A549 treated with CpdA at 1 μM for 4 hours (cell line): Measurements from ENCODE around the gene POLR2J2. TPM values are rescaled to one million over a fixed set of nuclear protein-coding genes. Genes with fewer than 3 reads are reported as not detected.

Experiments used
- total RNA-seq: library from RNA; stranded (reverse); fragments of 200-300 nt; extraction: Qiagen RNA extraction; gene quantifications from 5 replicates; pipeline ENCODE4 v1.2.3, GENCODE V29; 2022; ENCODE audit warnings: low read depth

Gene POLR2J2
- 0.12 to 0.87 TPM (median 0.61 TPM) in 5 replicates for total RNA-seq

DNA sequence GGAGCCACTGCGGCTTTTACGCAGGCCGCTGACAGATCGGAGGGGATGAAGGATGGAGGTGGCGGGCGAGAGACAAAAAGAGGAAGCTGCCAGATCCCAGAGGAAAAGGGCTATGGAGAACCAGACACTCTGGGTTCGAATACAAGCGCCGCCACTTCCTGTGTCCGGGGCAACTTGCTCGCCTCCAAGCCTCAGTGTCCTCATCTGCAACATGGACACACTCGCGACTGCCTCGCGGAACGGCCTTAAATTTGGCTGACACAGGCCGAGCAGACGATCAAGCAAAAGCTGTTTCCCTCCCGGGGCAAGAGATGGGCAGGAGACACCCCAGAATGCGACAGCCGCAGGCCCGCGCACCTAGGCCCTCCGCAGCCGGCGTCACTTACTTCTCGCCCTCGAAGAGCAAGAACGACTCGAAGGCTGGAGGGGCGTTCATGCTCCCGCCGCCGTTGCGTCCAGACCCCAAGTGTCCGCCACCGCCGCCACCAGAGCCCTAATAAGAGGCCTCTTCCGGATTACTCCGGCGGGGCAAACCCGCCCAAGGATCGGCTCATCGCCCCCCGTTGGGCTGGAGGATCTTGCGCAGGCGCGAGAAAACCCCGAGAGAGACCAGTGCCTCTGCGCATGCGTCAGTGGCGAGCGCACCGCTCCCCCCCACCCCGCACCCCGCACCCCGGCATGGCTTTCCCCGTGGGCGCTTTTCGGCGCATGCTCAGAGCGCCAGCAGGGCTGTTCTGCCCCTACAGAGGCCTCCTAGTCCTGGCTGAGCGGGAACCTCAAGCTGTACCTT is at the start of gene POLR2J2:
TSS of gene POLR2J2 (minus strand) at position 498 of the 790 bp plus-strand sequence. CDS start at position 436, 62 bp downstream.

GRCh38 chr7:102649924-102650323 is 21.5 kb downstream of the POLR2J2 start, which contains the start of gene SPDYE2B:
SPDYE2B (plus strand) TSS chr7:102650319; CDS start chr7:102652349, 2,030 bp downstream.

GRCh38 chr7:102642691-102643090 is 28.8 kb downstream of the POLR2J2 start, which contains the start of gene UPK3BL1:
UPK3BL1 (minus strand) TSS chr7:102642791; CDS start chr7:102642741, 50 bp downstream.

DNA sequence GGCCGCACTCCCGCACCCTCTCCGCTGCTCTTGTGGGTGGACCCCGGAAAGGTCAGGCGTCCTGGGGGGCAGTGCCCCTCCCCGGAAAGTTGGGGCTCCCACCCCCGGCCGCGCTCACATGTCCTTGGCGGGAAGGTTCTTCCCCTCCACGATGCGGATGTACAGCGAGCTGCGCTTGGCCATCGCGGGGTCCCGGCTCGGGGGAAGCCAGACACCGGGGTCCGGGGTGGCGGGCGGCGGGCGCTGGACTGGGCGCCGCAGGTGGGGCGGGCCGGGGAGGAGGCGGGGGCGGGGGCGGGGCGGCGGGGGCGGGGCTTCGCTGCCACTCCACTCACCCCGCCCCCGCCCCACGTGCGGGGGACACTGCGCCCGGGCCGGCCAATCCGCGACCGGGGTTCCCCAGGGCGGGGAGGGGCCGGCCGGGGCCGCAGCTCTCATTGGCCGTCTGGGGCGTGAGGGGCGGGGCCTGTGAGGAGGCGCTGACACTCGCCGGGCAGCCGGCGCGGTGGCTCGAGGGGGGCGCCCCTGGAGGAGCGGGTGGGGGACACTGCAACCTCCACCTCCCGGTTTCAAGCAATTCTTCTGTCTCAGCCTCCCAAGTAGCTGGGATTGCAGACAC is 54.8 kb downstream of the POLR2J2 start, which contains the start of gene RASA4:
TSS of gene RASA4 (minus strand) at position 250 of the 619 bp plus-strand sequence. CDS start at position 183, 67 bp downstream.

Other genes with a start within 250 kb of the POLR2J2 start
- 29.6 to 38.7 TPM (median 32.1 TPM) in 5 replicates for gene ORAI2, start 238.1 kb downstream of the POLR2J2 start, total RNA-seq
- gene ALKBH4, start 206.8 kb downstream of the POLR2J2 start, total RNA-seq: 9.0 to 13.3 TPM (median 11.9 TPM) in 5 replicates
- gene LRWD1, start 206.7 kb downstream of the POLR2J2 start, total RNA-seq: 21.5 to 39.8 TPM (median 30.8 TPM) in 5 replicates
- gene POLR2J, start 192.7 kb downstream of the POLR2J2 start, total RNA-seq: 107 to 116 TPM (median 110 TPM) in 5 replicates
- gene RASA4B, start 153.9 kb downstream of the POLR2J2 start, total RNA-seq: 0.89 to 2.3 TPM (median 1.5 TPM) in 5 replicates
- gene UPK3BL2, start 128.0 kb downstream of the POLR2J2 start, total RNA-seq: 2.3 to 3.1 TPM (median 2.4 TPM) in 5 replicates
- gene SPDYE2, start 120.4 kb downstream of the POLR2J2 start, total RNA-seq: not detected in 5 replicates
- 15.3 to 41.1 TPM (median 26.1 TPM) in 5 replicates for gene POLR2J3, start 99.1 kb downstream of the POLR2J2 start, total RNA-seq
- gene RASA4, start 54.9 kb downstream of the POLR2J2 start, total RNA-seq: 2.1 to 3.4 TPM (median 2.4 TPM) in 5 replicates
- 8.6 to 16.5 TPM (median 13.2 TPM) in 5 replicates for gene UPK3BL1, start 28.9 kb downstream of the POLR2J2 start, total RNA-seq
- gene SPDYE2B, start 21.3 kb downstream of the POLR2J2 start, total RNA-seq: not detected in 5 replicates
- 6.7 to 8.2 TPM (median 7.6 TPM) in 5 replicates for gene FAM185A, start 77.3 kb upstream of the POLR2J2 start, total RNA-seq
- 0.07 to 0.12 TPM (median 0.07 TPM) in 3 of 5 replicates, not detected in the others for gene LRRC17, start 241.3 kb upstream of the POLR2J2 start, total RNA-seq